ENCODE results near the gene AKIRIN2. TPM values are rescaled to one million over a fixed set of nuclear protein-coding genes. Genes with fewer than 3 reads are reported as not detected.
"Not testable (repeated sequence)": the region's sequence is repeated elsewhere in the genome, so short reads cannot be mapped to it uniquely, and the experiment has no call there.

AKIRIN2 gene
- total RNA-seq, 6 experiments from 2014 or later = 10.6 to 25.3 (median 18.6) TPM

DNA sequence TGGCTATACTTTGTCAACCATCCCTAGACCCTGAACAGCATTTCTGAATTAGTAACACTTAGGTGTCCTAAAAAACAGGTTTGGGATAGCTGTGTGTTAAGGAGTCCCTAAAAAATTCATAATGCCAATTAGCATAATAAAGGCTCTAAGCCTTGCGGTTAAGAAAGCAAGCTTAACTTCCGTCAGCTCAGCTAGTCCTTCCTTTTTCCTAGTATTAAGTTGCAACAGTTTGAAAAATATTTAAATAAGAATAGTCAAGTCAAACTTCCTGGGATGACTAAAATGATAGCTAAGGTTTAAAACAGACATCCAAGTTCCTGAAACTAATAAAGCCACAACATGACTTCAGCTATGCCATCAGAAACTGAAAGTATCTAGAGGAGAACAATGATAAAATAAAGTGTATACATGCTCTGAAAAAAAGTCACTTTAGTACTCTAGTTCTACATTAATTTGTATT is 3.5 kb downstream of the AKIRIN2 start:
- intact Hi-C loops (cut with DNase I) = no loop called here
- Histone ChIP-seq H3K9me3 (no peaks in the 10 kb centered on the region), H3K27me3 (no peaks in the 10 kb centered on the region), H3K4me1 (peaks cover 0 to 48% (median 9%) of the 10 kb centered on the region in 4 donors), H3K4me3 (peak overlapping the region; percentile 77 to 90 (median 87)), H3K27ac (peak overlapping the region; percentile 99 to 100 (median 100)), H3K36me3 (no peaks in the 10 kb centered on the region)
- WGBS (ENCODE audit: insufficient coverage, low coverage, low lambda C conversion rate, missing lambda C conversion rate) = 2% methylated on average over 2 of the region's 2 CpGs
- no peak for DNase-seq
- TF ChIP-seq, protein P1, sequence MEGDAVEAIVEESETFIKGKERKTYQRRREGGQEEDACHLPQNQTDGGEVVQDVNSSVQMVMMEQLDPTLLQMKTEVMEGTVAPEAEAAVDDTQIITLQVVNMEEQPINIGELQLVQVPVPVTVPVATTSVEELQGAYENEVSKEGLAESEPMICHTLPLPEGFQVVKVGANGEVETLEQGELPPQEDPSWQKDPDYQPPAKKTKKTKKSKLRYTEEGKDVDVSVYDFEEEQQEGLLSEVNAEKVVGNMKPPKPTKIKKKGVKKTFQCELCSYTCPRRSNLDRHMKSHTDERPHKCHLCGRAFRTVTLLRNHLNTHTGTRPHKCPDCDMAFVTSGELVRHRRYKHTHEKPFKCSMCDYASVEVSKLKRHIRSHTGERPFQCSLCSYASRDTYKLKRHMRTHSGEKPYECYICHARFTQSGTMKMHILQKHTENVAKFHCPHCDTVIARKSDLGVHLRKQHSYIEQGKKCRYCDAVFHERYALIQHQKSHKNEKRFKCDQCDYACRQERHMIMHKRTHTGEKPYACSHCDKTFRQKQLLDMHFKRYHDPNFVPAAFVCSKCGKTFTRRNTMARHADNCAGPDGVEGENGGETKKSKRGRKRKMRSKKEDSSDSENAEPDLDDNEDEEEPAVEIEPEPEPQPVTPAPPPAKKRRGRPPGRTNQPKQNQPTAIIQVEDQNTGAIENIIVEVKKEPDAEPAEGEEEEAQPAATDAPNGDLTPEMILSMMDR (IDR thresholded peaks at IDR 0.05) = no peak
- TF ChIP-seq POLR2A (IDR thresholded peaks at IDR 0.05) = peak; percentile 42
- peak in 1 of 4 donors; percentile 5 for ATAC-seq

DNA sequence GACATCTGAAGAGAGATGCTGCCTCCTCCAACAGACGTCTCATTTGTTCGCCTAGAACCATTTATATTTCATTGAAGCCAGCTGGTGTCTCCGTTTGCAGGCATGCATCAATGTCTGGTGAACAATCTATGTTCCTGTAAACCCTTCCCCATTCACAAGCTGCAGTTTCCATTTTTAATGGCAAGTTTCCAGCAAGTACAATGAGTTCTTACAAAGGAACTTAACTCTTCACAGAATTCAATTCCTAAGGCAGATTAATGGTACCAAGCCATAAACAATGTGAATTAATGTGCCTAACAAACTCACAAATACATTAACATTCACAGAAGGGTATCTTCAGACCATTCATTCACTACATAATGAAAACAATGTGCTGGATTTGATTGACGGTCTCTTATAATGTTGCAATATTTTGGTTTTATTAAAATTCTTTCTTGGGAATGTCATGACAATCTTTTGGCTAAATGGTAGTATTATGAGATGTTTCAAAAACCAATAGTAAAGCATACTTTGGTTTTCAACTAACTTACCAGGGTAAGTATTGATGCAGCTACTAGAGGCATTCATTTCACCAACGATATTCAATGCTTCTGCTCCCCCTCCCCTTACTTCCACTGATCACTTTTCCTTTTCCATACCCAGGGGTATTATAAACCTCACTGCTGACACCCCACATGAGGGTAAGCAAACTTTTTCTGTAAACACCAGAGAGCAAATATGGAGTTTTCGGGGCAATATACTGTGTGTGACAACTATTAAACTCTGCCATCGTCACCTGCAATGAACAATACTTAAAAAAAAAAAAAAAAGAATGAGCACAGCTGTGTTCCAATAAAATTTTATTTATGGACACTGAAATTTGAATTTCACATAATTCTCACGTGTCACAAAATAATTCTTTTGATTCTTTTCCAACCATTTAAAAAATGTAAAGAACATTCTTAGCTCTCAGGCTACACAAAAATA is 4.2 kb downstream of the AKIRIN2 start:
- ATAC-seq = no peak
- no peaks in the 10 kb centered on the region for H3K27me3 ChIP-seq
- peak overlapping the region; percentile 99 to 100 (median 100) for H3K27ac ChIP-seq
- TF ChIP-seq POLR2A (IDR thresholded peaks at IDR 0.05) = no peak
- TF ChIP-seq, protein P1 (IDR thresholded peaks at IDR 0.05) = no peak
- no peaks in the 10 kb centered on the region for H3K9me3 ChIP-seq
- WGBS (ENCODE audit: insufficient coverage, low coverage, low lambda C conversion rate, missing lambda C conversion rate) = 17% methylated on average over 8 of the region's 8 CpGs
- DNase-seq = no peak
- no peaks in the 10 kb centered on the region for H3K36me3 ChIP-seq
- peaks cover 0 to 55% (median 9%) of the 10 kb centered on the region in 4 donors for H3K4me1 ChIP-seq
- intact Hi-C loops (cut with DNase I) = no loop called here
- H3K4me3 ChIP-seq = peak overlapping the region; percentile 77 to 90 (median 87)

GRCh38 chr6:87696817-87697216 is 5.2 kb downstream of the AKIRIN2 start:
- ATAC-seq; DNase-seq; H3K4me3 ChIP-seq; H3K27me3 ChIP-seq; H3K36me3 ChIP-seq; H3K9me3 ChIP-seq; H3K27ac ChIP-seq; intact Hi-C loops (cut with DNase I): not testable (repeated sequence)
- WGBS (ENCODE audit: insufficient coverage, low coverage, low lambda C conversion rate, missing lambda C conversion rate) = 74% methylated on average over 8 of the region's 12 CpGs
- peaks cover 0 to 65% (median 9%) of the 10 kb centered on the region in 4 donors for H3K4me1 ChIP-seq

- TF ChIP-seq, protein P1 (IDR thresholded peaks at IDR 0.05) = no peak
- no peak for TF ChIP-seq POLR2A (IDR thresholded peaks at IDR 0.05)
- peaks cover 0 to 89% (median 9%) of the 10 kb centered on the region in 4 donors for H3K4me1 ChIP-seq
- intact Hi-C loops (cut with DNase I) = no loop called here
- no peak overlapping the region for H3K4me3 ChIP-seq
- ATAC-seq (no peak), DNase-seq (no peak)
- no peak overlapping the region for H3K27ac ChIP-seq
- no peaks in the 10 kb centered on the region for H3K9me3 ChIP-seq
- no peaks in the 10 kb centered on the region for H3K27me3 ChIP-seq
- WGBS (ENCODE audit: insufficient coverage, low coverage, low lambda C conversion rate, missing lambda C conversion rate) = 72% methylated on average over 2 of the region's 2 CpGs
- no peaks in the 10 kb centered on the region for H3K36me3 ChIP-seq
Measured at GRCh38 chr6:87692086-87692485, 9.9 kb downstream of the AKIRIN2 start.

DNA sequence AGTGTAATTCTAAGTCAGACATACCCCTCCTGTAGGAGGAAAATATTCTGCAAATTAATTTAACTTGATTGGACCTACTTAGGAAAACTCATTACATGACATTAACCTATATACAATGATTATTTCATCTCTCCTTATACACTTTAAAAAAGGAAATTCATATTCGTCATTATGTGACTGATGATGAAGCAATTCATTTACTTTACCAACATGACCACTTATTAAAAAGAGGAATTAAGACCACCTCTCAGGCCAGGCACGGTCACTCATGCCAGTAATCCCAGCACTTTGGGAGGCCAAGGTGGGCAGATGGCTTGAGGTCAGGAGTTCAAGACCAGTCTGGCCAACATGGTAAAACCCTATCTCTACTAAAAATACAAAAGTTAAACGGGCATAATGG is 11.6 kb downstream of the AKIRIN2 start:
- H3K9me3 ChIP-seq = no peaks in the 10 kb centered on the region
- ATAC-seq = no peak
- no peaks in the 10 kb centered on the region for H3K36me3 ChIP-seq
- 53% methylated on average over 2 of the region's 3 CpGs for WGBS (ENCODE audit: insufficient coverage, low coverage, low lambda C conversion rate, missing lambda C conversion rate)
- peaks cover 0 to 95% (median 6%) of the 10 kb centered on the region in 4 donors for H3K4me1 ChIP-seq
- DNase-seq = no peak
- H3K27ac ChIP-seq = no peak overlapping the region
- TF ChIP-seq, protein P1 (IDR thresholded peaks at IDR 0.05) = no peak
- no peak for TF ChIP-seq POLR2A (IDR thresholded peaks at IDR 0.05)
- H3K27me3 ChIP-seq = no peaks in the 10 kb centered on the region
- intact Hi-C loops (cut with DNase I) = no loop called here
- no peak overlapping the region for H3K4me3 ChIP-seq

DNA sequence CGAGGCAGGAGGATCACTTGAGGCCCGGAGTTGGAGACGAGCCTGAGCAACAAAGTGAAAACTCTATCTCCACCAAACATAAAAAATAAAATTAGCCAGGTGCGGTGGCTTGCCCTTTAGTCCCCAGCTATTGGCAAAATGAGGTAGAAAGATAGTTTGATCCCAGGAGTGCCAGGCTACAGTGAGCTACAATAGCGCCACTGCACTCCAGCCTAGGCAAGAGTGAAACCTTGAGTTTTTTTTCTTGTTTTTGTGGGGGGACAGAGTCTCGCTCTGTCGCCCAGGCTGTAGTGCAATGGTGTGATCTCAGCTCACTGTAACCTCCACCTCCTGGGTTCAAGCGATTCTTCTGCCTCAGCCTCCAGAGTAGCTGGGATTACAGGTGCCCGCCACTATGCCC is 14.1 kb downstream of the AKIRIN2 start:
- Histone ChIP-seq H3K4me1 (peaks cover 0 to 92% (median 7%) of the 10 kb centered on the region in 4 donors), H3K27ac (peak overlapping the region in 1 of 3 donors; percentile 20)
- peak; percentile 25 to 42 (median 40) for ATAC-seq
- WGBS (ENCODE audit: insufficient coverage, low coverage, low lambda C conversion rate, missing lambda C conversion rate) = 82% methylated on average over 5 of the region's 9 CpGs
- DNase-seq; H3K4me3 ChIP-seq; H3K36me3 ChIP-seq; H3K27me3 ChIP-seq; H3K9me3 ChIP-seq; intact Hi-C loops (cut with DNase I): not testable (repeated sequence)
